Sigmoid colon (tissue), 4 donors: ENCODE measurements around the gene TCF12.

Source experiments
- CTCF ChIP-seq, 4 experiments: fragments of 450-650 bp in 3 of 4; fragments of 200-600 bp in 1 of 4; IDR thresholded peaks; one replicate each; pipeline ENCODE4 v1.5.1; 2016 to 2019; ENCODE audit warnings: antibody characterized with exemption in 4 of 4, mild to moderate bottlenecking in 3 of 4, moderate library complexity in 2 of 4
- EP300 ChIP-seq, 4 donors: sonication (generic); formaldehyde crosslinking; IDR thresholded peaks; one replicate each; pipeline ENCODE4 v1.6.1; 2017; ENCODE audit warnings: antibody characterized with exemption in 4 of 4
- POLR2A ChIP-seq, 2 donors: fragments of 450-650 bp; IDR thresholded peaks; one replicate each; pipeline ENCODE4 v1.6.1; 2016; ENCODE audit warnings: antibody characterized with exemption in 2 of 2, mild to moderate bottlenecking in 2 of 2, moderate library complexity in 2 of 2

- TF ChIP-seq CTCF (IDR thresholded peaks at IDR 0.05), result no peak
- TF ChIP-seq EP300 (IDR thresholded peaks at IDR 0.05), result no peak
- no peak for TF ChIP-seq POLR2A (IDR thresholded peaks at IDR 0.05)
These were observed 151.0 kb downstream of the TCF12 start for GRCh38 chr15:57069423-57069822.
